IMR-90 (cell line): ENCODE results near the gene MUC5B. TPM values are rescaled to one million over a fixed set of nuclear protein-coding genes. Genes with fewer than 3 reads are reported as not detected.

Source experiments
- ATAC-seq: fragments of 200-7000 bp; cut with Tn5 transposase; 2 replicates; pipeline ENCODE4 v1.9.1; 2020; ENCODE audit warnings: low read depth, mild to moderate bottlenecking, moderate library complexity
- BruUV-seq: library from RNA; stranded (reverse); fragments of 400-500 nt; replicated peaks from 2 replicates; lab custom pipeline; 2021; lab: Mats Ljungman, UMichigan
- CTCF ChIA-PET: fragments of 300-600 bp; formaldehyde crosslinking; extraction: SDS; loops from one replicate; lab custom pipeline; 2021; ENCODE audit warnings: antibody characterized with exemption; lab: Yijun Ruan, JAX
- POLR2A ChIA-PET: fragments of 300-600 bp; sonication (Branson Sonifier 250); formaldehyde crosslinking; loops from one replicate; lab custom pipeline; 2022; ENCODE audit warnings: antibody characterized with exemption; ENCODE audit not compliant: unreplicated experiment; lab: Charles Lee
- DNase-seq: peaks from one replicate; pipeline ENCODE4 v3.0.0; 2013
- H2AFZ ChIP-seq: replicated peaks from 2 replicates; pipeline ENCODE3; 2013; ENCODE audit warnings: low read length, mild to moderate bottlenecking; ENCODE audit not compliant: poor library complexity
- H2AK5ac ChIP-seq: 2 replicates; pipeline ENCODE4 v1.6.1; 2013; ENCODE audit warnings: low read depth, low read length, inconsistent platforms
- H2AK9ac ChIP-seq: replicated peaks from 2 replicates; pipeline ENCODE3; 2013; ENCODE audit warnings: mild to moderate bottlenecking, low read depth, low read length, moderate library complexity; ENCODE audit not compliant: poor library complexity
- H2BK120ac ChIP-seq: 2 replicates; pipeline ENCODE4 v1.6.1; 2013; ENCODE audit warnings: low read depth, low read length, inconsistent platforms
- H2BK15ac ChIP-seq: 3 replicates; pipeline ENCODE4 v1.6.1; 2013; ENCODE audit warnings: low read depth, low read length, inconsistent platforms
- H2BK20ac ChIP-seq: 2 replicates; pipeline ENCODE4 v1.6.1; 2013; ENCODE audit warnings: low read depth, mild to moderate bottlenecking, inconsistent platforms, low read length, moderate library complexity
- H2BK5ac ChIP-seq: 2 replicates; pipeline ENCODE4 v1.6.1; 2013; ENCODE audit warnings: mild to moderate bottlenecking, low read depth, low read length, inconsistent platforms; ENCODE audit not compliant: poor library complexity, severe bottlenecking
- H3K14ac ChIP-seq: replicated peaks from 2 replicates; pipeline ENCODE4 v1.6.1; 2013; ENCODE audit warnings: low read depth, low read length, inconsistent platforms
- H3K18ac ChIP-seq: 2 replicates; pipeline ENCODE4 v1.6.1; 2013; ENCODE audit warnings: low read depth, low read length, control low read depth
- H3K23ac ChIP-seq: 2 replicates; pipeline ENCODE4 v1.6.1; 2013; ENCODE audit warnings: low read depth, low read length, inconsistent platforms
- H3K27ac ChIP-seq: 2 replicates; pipeline ENCODE4 v1.5.1; 2013; ENCODE audit warnings: mild to moderate bottlenecking, control low read depth, low read length; ENCODE audit not compliant: insufficient read depth
- H3K27me3 ChIP-seq: 2 replicates; pipeline ENCODE4 v1.6.1; 2013; ENCODE audit warnings: low read length; ENCODE audit not compliant: control insufficient read depth, insufficient read depth
- H3K36me3 ChIP-seq: 2 replicates; pipeline ENCODE4 v1.6.1; 2013; ENCODE audit warnings: low read length, mixed read lengths; ENCODE audit not compliant: control insufficient read depth, insufficient read depth
- H3K4ac ChIP-seq: 2 replicates; pipeline ENCODE4 v1.6.1; 2013; ENCODE audit warnings: low read depth, low read length, inconsistent platforms
- H3K4me1 ChIP-seq: 2 replicates; pipeline ENCODE4 v1.6.1; 2013; ENCODE audit warnings: low read length, mixed read lengths; ENCODE audit not compliant: control insufficient read depth, insufficient read depth
- H3K4me2 ChIP-seq: 2 replicates; pipeline ENCODE4 v1.6.1; 2013; ENCODE audit warnings: low read depth, mild to moderate bottlenecking, control low read depth, low read length, moderate library complexity
- H3K4me3 ChIP-seq: 2 replicates; pipeline ENCODE4 v1.5.1; 2013; ENCODE audit warnings: low read depth, mild to moderate bottlenecking, control low read depth, low read length, moderate library complexity; ENCODE audit not compliant: insufficient read depth
- H3K56ac ChIP-seq: 2 replicates; pipeline ENCODE4 v1.6.1; 2013; ENCODE audit warnings: low read length, inconsistent platforms; ENCODE audit not compliant: insufficient read depth; ENCODE audit errors: extremely low read depth
- H3K79me1 ChIP-seq, 2 experiments: 2 replicates each; pipeline ENCODE4 v1.6.1; 2013; ENCODE audit warnings: low read length in 2 of 2, inconsistent platforms in 1 of 2, low read depth in 1 of 2
- H3K9ac ChIP-seq: 2 replicates; pipeline ENCODE4 v1.6.1; 2013; ENCODE audit warnings: low read depth, low read length, control low read depth
- H3K9me1 ChIP-seq: 2 replicates; pipeline ENCODE4 v1.6.1; 2013; ENCODE audit warnings: low read length, inconsistent platforms; ENCODE audit not compliant: insufficient read depth
- H3K9me3 ChIP-seq: 2 replicates; pipeline ENCODE4 v1.6.1; 2013; ENCODE audit warnings: low read length; ENCODE audit not compliant: control insufficient read depth, insufficient read depth
- H4K20me1 ChIP-seq: 2 replicates; pipeline ENCODE4 v1.6.1; 2013; ENCODE audit warnings: low read length, inconsistent platforms; ENCODE audit not compliant: insufficient read depth
- H4K5ac ChIP-seq: 2 replicates; pipeline ENCODE4 v1.6.1; 2013; ENCODE audit warnings: mild to moderate bottlenecking, low read depth, low read length, control low read depth
- H4K8ac ChIP-seq, 2 experiments: 2 replicates each; pipeline ENCODE4 v1.6.1; 2013; ENCODE audit warnings: low read depth in 2 of 2, low read length in 2 of 2, control low read depth in 1 of 2, inconsistent platforms in 1 of 2
- H4K91ac ChIP-seq: 2 replicates; pipeline ENCODE4 v1.6.1; 2013; ENCODE audit warnings: low read depth, low read length, inconsistent platforms; ENCODE audit not compliant: insufficient read depth
- BHLHE40 ChIP-seq: fragments of 150-350 bp; IDR thresholded peaks from 2 replicates; pipeline ENCODE4 v1.6.1; 2016; ENCODE audit warnings: mild to moderate bottlenecking, low read depth, low read length
- CEBPB ChIP-seq: IDR thresholded peaks from 2 replicates; pipeline ENCODE4 v1.6.1; 2012; ENCODE audit warnings: low read depth, low read length, improper control_type of control experiment
- CHD1 ChIP-seq: IDR thresholded peaks from 2 replicates; pipeline ENCODE4 v1.6.1; 2012; ENCODE audit warnings: low read depth, low read length, improper control_type of control experiment
- FOS ChIP-seq: fragments of 150-350 bp; IDR thresholded peaks from 2 replicates; pipeline ENCODE4 v1.6.1; 2016; ENCODE audit warnings: low read depth, low read length
- MXI1 ChIP-seq: IDR thresholded peaks from 2 replicates; pipeline ENCODE4 v1.6.1; 2012; ENCODE audit warnings: low read depth, mild to moderate bottlenecking, low read length, moderate library complexity, borderline replicate concordance
- NFE2L2 ChIP-seq: fragments of 150-350 bp; IDR thresholded peaks from 2 replicates; pipeline ENCODE4 v1.6.1; 2016; ENCODE audit warnings: low read depth, mild to moderate bottlenecking, low read length
- POLR2A ChIP-seq: IDR thresholded peaks from 2 replicates; pipeline ENCODE4 v1.6.1; 2012; ENCODE audit warnings: mild to moderate bottlenecking, low read depth, low read length
- RAD21 ChIP-seq: IDR thresholded peaks from 2 replicates; pipeline ENCODE4 v1.6.1; 2012; ENCODE audit warnings: low read length, improper control_type of control experiment
- RCOR1 ChIP-seq: IDR thresholded peaks from 2 replicates; pipeline ENCODE4 v1.6.1; 2012; ENCODE audit warnings: mild to moderate bottlenecking, low read length, improper control_type of control experiment; ENCODE audit not compliant: insufficient replicate concordance
- RFX5 ChIP-seq: IDR thresholded peaks from 2 replicates; pipeline ENCODE4 v1.8.0; 2012; ENCODE audit warnings: low read depth, mild to moderate bottlenecking, low read length, moderate library complexity
- SMC3 ChIP-seq: fragments of 150-350 bp; IDR thresholded peaks from 2 replicates; pipeline ENCODE4 v1.6.1; 2016; ENCODE audit warnings: low read depth, mild to moderate bottlenecking, antibody characterized with exemption, low read length, moderate library complexity
- WGBS, 2 experiments: methylation state at CpG; one replicate each; pipeline versions ENCODE4 v1.1.5 to v1.1.7; 2013; ENCODE audit warnings: missing lambda C conversion rate in 2 of 2; ENCODE audit not compliant: insufficient read length in 1 of 2; ENCODE audit errors: extremely low coverage in 2 of 2; 5-methylcytosine and 5-hydroxymethylcytosine counted together
- dilution Hi-C: fragments of 300-500 bp; cut with HindIII; formaldehyde crosslinking; loops from one replicate; pipeline ENCODE4 v1.14.3; 2018; ENCODE audit warnings: low sequenced_read_pairs; ENCODE audit not compliant: unreplicated experiment
- in situ Hi-C: fragments of 300-500 bp; cut with MboI; formaldehyde crosslinking; loops from 3 replicates; pipeline ENCODE4 v1.14.3; 2019; ENCODE audit warnings: low sequenced_read_pairs, inconsistent platforms, mixed read lengths
- intact Hi-C: fragments of 100-400 bp; cut with micrococcal nuclease; formaldehyde crosslinking; loops from 2 replicates; pipeline ENCODE4 v1.10.0; 2022
- polyA plus RNA-seq, 3 experiments: library from polyadenylated mRNA; depleted of rRNA; stranded (reverse); fragments of >200 nt; gene quantifications; 2 replicates each; pipeline ENCODE4 v1.2.3, GENCODE V29; 2012; ENCODE audit warnings: low replicate concordance in 1 of 3
- total RNA-seq: library from RNA; depleted of rRNA; stranded (reverse); fragments of >200 nt; gene quantifications from 2 replicates; pipeline ENCODE4 v1.2.3, GENCODE V29; 2012
- TF ChIP-seq, protein P1 (sequence below): fragments of 150-350 bp; IDR thresholded peaks from 2 replicates; pipeline ENCODE4 v1.6.1; 2016; ENCODE audit warnings: low read depth, mild to moderate bottlenecking, low read length, moderate library complexity, borderline replicate concordance
- TF ChIP-seq, protein P2 (sequence below): fragments of 150-350 bp; IDR thresholded peaks from 2 replicates; pipeline ENCODE4 v1.6.1; 2017; ENCODE audit warnings: mild to moderate bottlenecking, antibody characterized with exemption, low read length, low read depth

The MUC5B gene
- total and polyA plus RNA-seq, 2 of the 4 experiments (the other 2 are of a cell fraction): not detected

DNA sequence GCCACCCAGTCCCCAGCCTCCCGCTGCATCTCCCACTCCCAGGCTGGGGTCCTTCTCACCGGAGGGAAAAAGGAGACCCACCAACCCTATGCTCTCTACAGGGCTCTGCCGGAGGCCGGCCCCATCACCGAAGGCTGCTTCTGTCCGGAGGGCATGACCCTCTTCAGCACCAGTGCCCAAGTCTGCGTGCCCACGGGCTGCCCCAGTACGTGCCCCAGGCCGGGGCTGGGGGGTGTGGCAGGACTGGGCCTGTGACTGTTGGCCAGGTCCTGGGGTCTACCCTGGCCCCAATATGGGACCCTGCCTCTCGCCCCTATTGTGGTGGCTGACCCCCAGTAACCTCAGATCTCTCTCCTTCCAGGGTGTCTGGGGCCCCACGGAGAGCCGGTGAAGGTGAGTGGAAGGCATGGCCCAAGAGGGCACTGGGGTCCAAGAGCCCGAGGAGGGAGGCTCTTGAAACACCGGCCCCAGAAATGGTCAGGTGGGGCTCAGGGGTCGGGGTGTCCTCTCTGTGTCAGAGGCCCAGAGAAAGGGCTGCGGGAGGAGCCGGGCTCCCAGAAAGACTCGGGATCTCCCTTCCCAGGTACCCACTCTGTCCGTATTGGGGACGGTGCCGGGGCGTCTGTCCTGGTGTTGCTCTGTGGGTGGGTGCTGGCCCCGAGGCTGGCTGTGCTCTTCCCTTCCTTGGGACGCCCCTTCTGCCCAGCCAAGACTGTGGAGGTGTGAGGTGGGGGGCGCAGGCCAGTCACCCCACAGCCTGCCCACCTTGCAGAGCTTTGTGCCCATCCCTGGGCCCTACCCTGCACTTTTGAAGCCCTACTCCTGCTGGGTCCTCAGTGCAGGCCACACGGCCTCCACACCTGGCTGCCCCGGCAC lies 26.1 kb upstream of the MUC5B start (continued):
- no peak for TF ChIP-seq MXI1

GRCh38 chr11:1197431-1197885 lies 25.4 kb upstream of the MUC5B start:
- no peak for ATAC-seq
- CTCF ChIA-PET: no interaction called here
- Histone ChIP-seq H3K9me1 (no peaks in the 10 kb centered on the region), H3K4me3 (no peak overlapping the region), H3K27ac (no peak overlapping the region), H2BK15ac (no peak overlapping the region), H4K20me1 (no peaks in the 10 kb centered on the region), H3K4me2 (no peak overlapping the region), H2BK120ac (no peak overlapping the region), H3K23ac (no peak overlapping the region), H2AK5ac (no peak overlapping the region), H4K5ac (no peak overlapping the region), H3K4ac (no peak overlapping the region), H3K79me1 (no peaks in the 10 kb centered on the region), H3K14ac (no peak overlapping the region), H3K4me1 (no peaks in the 10 kb centered on the region), H3K27me3 (peaks cover 10% of the 10 kb centered on the region; the same call in 1 of the 2 replicates), H4K91ac (no peak overlapping the region), H3K56ac (no peak overlapping the region), H2AFZ (no peak overlapping the region), H2AK9ac (no peak overlapping the region), H3K36me3 (no peaks in the 10 kb centered on the region), H3K9me3 (peaks cover 6% of the 10 kb centered on the region; the same call in 1 of the 2 replicates), H2BK5ac (no peak overlapping the region), H3K9ac (no peak overlapping the region), H2BK20ac (no peak overlapping the region), H3K18ac (no peak overlapping the region), H4K8ac (no peak overlapping the region)
- no peak for DNase-seq
- dilution Hi-C loops (no loop called here), intact Hi-C loops (no loop called here), in situ Hi-C loops (no loop called here)
- BruUV-seq: no TSS peak
- WGBS, 2 experiments: 83% methylated on average over 3 of the region's 29 CpGs; no CpG with 5 or more reads in 1 of the 2 experiments
- POLR2A ChIA-PET: no interaction called here
- TF ChIP-seq, protein P1, sequence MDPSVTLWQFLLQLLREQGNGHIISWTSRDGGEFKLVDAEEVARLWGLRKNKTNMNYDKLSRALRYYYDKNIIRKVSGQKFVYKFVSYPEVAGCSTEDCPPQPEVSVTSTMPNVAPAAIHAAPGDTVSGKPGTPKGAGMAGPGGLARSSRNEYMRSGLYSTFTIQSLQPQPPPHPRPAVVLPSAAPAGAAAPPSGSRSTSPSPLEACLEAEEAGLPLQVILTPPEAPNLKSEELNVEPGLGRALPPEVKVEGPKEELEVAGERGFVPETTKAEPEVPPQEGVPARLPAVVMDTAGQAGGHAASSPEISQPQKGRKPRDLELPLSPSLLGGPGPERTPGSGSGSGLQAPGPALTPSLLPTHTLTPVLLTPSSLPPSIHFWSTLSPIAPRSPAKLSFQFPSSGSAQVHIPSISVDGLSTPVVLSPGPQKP: no peak
- no peak for TF ChIP-seq RAD21
- TF ChIP-seq CEBPB: no peak
- no peak for TF ChIP-seq SMC3
- TF ChIP-seq, protein P2, sequence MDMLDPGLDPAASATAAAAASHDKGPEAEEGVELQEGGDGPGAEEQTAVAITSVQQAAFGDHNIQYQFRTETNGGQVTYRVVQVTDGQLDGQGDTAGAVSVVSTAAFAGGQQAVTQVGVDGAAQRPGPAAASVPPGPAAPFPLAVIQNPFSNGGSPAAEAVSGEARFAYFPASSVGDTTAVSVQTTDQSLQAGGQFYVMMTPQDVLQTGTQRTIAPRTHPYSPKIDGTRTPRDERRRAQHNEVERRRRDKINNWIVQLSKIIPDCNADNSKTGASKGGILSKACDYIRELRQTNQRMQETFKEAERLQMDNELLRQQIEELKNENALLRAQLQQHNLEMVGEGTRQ: no peak
- TF ChIP-seq CHD1: no peak
- no peak for TF ChIP-seq BHLHE40
- no peak for TF ChIP-seq POLR2A
- no peak for TF ChIP-seq FOS
- TF ChIP-seq RFX5: no peak
- no peak for TF ChIP-seq NFE2L2
- TF ChIP-seq RCOR1: no peak
